Activated CD8-positive, alpha-beta memory T cell treated with anti-CD3 and anti-CD28 coated beads, Interleukin-2, amount 50 U/mL, for 24 hours (primary cell): ENCODE measurements around the gene DCAF15.
"Not testable (repeated sequence)": the region's sequence is repeated elsewhere in the genome, so short reads cannot be mapped to it uniquely, and the experiment has no call there.

Experiments used
- DNase-seq: peaks from one replicate; pipeline ENCODE4 v3.0.0-alpha.2; 2020; ENCODE audit errors: extremely low read depth

The DCAF15 gene

GRCh38 chr19:13959962-13960862 is 7.9 kb downstream of the DCAF15 start:
- DNase-seq = no peak

- no peak for DNase-seq
Observed at GRCh38 chr19:13960863-13961784, 8.8 kb downstream of the DCAF15 start.

GRCh38 chr19:13961826-13962698 is 9.8 kb downstream of the DCAF15 start:
- no peak for DNase-seq

- no peak for DNase-seq
Observed at GRCh38 chr19:13962699-13963602, 10.6 kb downstream of the DCAF15 start.

- no peak for DNase-seq
Observed at GRCh38 chr19:13963603-13964105, 11.3 kb downstream of the DCAF15 start.

- no peak for DNase-seq
Observed at GRCh38 chr19:13964776-13965175, 12.5 kb downstream of the DCAF15 start.

GRCh38 chr19:13965377-13965896 is 13.1 kb downstream of the DCAF15 start:
- DNase-seq = no peak

GRCh38 chr19:13965926-13966683 is 13.8 kb downstream of the DCAF15 start:
- no peak for DNase-seq

- no peak for DNase-seq
Observed at GRCh38 chr19:13966684-13967128, 14.4 kb downstream of the DCAF15 start.

GRCh38 chr19:13967206-13967605 is 14.9 kb downstream of the DCAF15 start:
- not testable (repeated sequence) for DNase-seq

- DNase-seq = no peak
Observed at GRCh38 chr19:13968383-13968935, 16.1 kb downstream of the DCAF15 start.

GRCh38 chr19:13968999-13969398 is 16.7 kb downstream of the DCAF15 start:
- DNase-seq = no peak

- no peak for DNase-seq
Observed at GRCh38 chr19:13969897-13970296, 17.6 kb downstream of the DCAF15 start.

GRCh38 chr19:13971868-13972267 is 19.6 kb downstream of the DCAF15 start:
- not testable (repeated sequence) for DNase-seq

GRCh38 chr19:13972368-13973155 is 20.3 kb downstream of the DCAF15 start:
- no peak for DNase-seq

- DNase-seq = not testable (repeated sequence)
Observed at GRCh38 chr19:13973479-13973878, 21.2 kb downstream of the DCAF15 start.

- DNase-seq = no peak
Observed at GRCh38 chr19:13974073-13974472, 21.8 kb downstream of the DCAF15 start.

- no peak for DNase-seq
Observed at GRCh38 chr19:13975870-13976269, 23.6 kb downstream of the DCAF15 start.
